PC-9 (cell line): Measurements from ENCODE around the gene GMEB1.

Experiments used
- EZH2 ChIP-seq: fragments of 200-600 bp; sonication (generic); IDR thresholded peaks from 2 replicates; pipeline ENCODE4 v1.8.0; 2017; ENCODE audit warnings: antibody characterized with exemption, low read depth
- TF ChIP-seq, protein P1 (sequence below): fragments of 200-600 bp; sonication (generic); conservative IDR thresholded peaks from 2 replicates; pipeline ENCODE4 v1.6.1; 2017; ENCODE audit warnings: mixed run types, antibody characterized with exemption, mild to moderate bottlenecking, moderate library complexity

DNA sequence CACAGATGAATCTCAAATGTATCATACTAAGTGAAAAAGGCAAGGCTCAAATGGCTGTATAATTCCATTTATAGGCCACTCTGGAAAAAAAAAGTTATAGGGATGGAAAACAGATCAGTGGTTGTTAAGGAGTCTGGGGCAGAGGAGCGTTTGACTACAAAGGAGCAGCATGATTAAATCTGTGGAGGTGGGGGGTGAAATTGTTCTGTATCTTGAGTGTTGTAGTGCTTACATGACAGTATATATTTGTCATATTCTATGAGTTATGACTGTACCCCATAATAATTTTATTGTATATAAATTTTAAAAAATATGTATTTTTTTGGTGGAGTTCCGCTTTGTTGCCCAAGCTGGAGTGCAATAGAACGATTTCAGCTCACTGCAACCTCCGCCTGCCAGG is 36.0 kb upstream of the GMEB1 start:
- TF ChIP-seq, protein P1, sequence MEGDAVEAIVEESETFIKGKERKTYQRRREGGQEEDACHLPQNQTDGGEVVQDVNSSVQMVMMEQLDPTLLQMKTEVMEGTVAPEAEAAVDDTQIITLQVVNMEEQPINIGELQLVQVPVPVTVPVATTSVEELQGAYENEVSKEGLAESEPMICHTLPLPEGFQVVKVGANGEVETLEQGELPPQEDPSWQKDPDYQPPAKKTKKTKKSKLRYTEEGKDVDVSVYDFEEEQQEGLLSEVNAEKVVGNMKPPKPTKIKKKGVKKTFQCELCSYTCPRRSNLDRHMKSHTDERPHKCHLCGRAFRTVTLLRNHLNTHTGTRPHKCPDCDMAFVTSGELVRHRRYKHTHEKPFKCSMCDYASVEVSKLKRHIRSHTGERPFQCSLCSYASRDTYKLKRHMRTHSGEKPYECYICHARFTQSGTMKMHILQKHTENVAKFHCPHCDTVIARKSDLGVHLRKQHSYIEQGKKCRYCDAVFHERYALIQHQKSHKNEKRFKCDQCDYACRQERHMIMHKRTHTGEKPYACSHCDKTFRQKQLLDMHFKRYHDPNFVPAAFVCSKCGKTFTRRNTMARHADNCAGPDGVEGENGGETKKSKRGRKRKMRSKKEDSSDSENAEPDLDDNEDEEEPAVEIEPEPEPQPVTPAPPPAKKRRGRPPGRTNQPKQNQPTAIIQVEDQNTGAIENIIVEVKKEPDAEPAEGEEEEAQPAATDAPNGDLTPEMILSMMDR = no peak
- no peak for TF ChIP-seq EZH2
